GM12878 (cell line): ENCODE measurements around the gene PLD4. TPM values are rescaled to one million over a fixed set of nuclear protein-coding genes. Genes with fewer than 3 reads are reported as not detected.

ENCODE experiments used
- ATAC-seq: fragments of 200-7000 bp; cut with Tn5 transposase; 3 replicates; pipeline ENCODE4 v1.9.1; 2020; ENCODE audit warnings: mild to moderate bottlenecking, moderate library complexity
- BruUV-seq: library from RNA; stranded (reverse); fragments of 400-500 nt; replicated peaks from 2 replicates; lab custom pipeline; 2021; lab: Mats Ljungman, UMichigan
- CTCF ChIA-PET: fragments of 300-600 bp; sonication (Branson Sonifier 250); formaldehyde crosslinking; extraction: SDS; loops from one replicate; lab custom pipeline; 2021; ENCODE audit warnings: inconsistent platforms; lab: Yijun Ruan, JAX
- POLR2A ChIA-PET: fragments of 350-600 bp; formaldehyde crosslinking; extraction: SDS; loops from one replicate; lab custom pipeline; 2021; ENCODE audit warnings: inconsistent platforms; lab: Charles Lee
- RAD21 ChIA-PET: fragments of 300-600 bp; sonication (Branson Sonifier 250); formaldehyde crosslinking; loops from one replicate; lab custom pipeline; 2023; ENCODE audit warnings: antibody characterized with exemption; ENCODE audit not compliant: unreplicated experiment; lab: Charles Lee
- SMC1A ChIA-PET: fragments of 300-600 bp; sonication (Branson Sonifier 250); formaldehyde crosslinking; loops from one replicate; lab custom pipeline; 2023; ENCODE audit not compliant: unreplicated experiment, uncharacterized antibody; lab: Charles Lee
- DNase-seq: peaks from one replicate; pipeline ENCODE4 v3.0.0-alpha.2; 2011; ENCODE audit warnings: low read depth, low spot score
- FAIRE-seq: peaks from 3 replicates; lab custom pipeline; 2011; peaks lifted over from hg19 to GRCh38; lab: Jason Lieb, UNC
- H2AFZ ChIP-seq: 2 replicates; pipeline ENCODE4 v1.6.0; 2011; ENCODE audit warnings: low read depth, low read length, control low read depth; ENCODE audit not compliant: control insufficient read depth
- H3K27ac ChIP-seq: 2 replicates; pipeline ENCODE4 v1.5.1; 2011; ENCODE audit warnings: control low read depth; ENCODE audit not compliant: control insufficient read depth, insufficient read depth
- H3K27me3 ChIP-seq, 2 experiments: replicated peaks in 1 of 2; 2 replicates each; pipeline versions ENCODE4 v1.6.0 to v1.6.1; 2011; ENCODE audit warnings: low read length in 1 of 2; ENCODE audit not compliant: control insufficient read depth in 2 of 2, insufficient read depth in 2 of 2
- H3K36me3 ChIP-seq, 2 experiments: 2 replicates each; pipeline ENCODE4 v1.5.1; 2011; ENCODE audit warnings: low read length in 1 of 2; ENCODE audit not compliant: control insufficient read depth in 2 of 2, insufficient read depth in 2 of 2
- H3K4me1 ChIP-seq: 2 replicates; pipeline ENCODE4 v1.6.1; 2011; ENCODE audit warnings: mild to moderate bottlenecking, low read length, moderate library complexity, mixed read lengths; ENCODE audit not compliant: control insufficient read depth, insufficient read depth
- H3K4me2 ChIP-seq: 2 replicates; pipeline ENCODE4 v1.6.0; 2011; ENCODE audit warnings: control low read depth; ENCODE audit not compliant: control insufficient read depth, insufficient read depth
- H3K4me3 ChIP-seq: fragments of 200-600 bp; sonication (generic); 2 replicates; pipeline ENCODE4 v1.5.1; 2016
- H3K79me2 ChIP-seq: 2 replicates; pipeline ENCODE4 v1.6.0; 2011; ENCODE audit warnings: low read length; ENCODE audit not compliant: control insufficient read depth, insufficient read depth
- H3K9ac ChIP-seq: 2 replicates; pipeline ENCODE4 v1.8.0; 2011; ENCODE audit warnings: low read length, control low read depth, mixed read lengths; ENCODE audit not compliant: control insufficient read depth, insufficient read depth
- H3K9me3 ChIP-seq: replicated peaks from 3 replicates; pipeline ENCODE4 v1.5.1; 2011; ENCODE audit warnings: mild to moderate bottlenecking, low read length; ENCODE audit not compliant: control insufficient read depth, insufficient read depth
- H4K20me1 ChIP-seq: 2 replicates; pipeline ENCODE4 v1.6.0; 2011; ENCODE audit not compliant: control insufficient read depth, insufficient read depth
- ASH2L ChIP-seq: fragments of 300-600, 200-600 bp; sonication (generic); IDR thresholded peaks from 2 replicates; pipeline ENCODE4 v1.6.1; 2017; ENCODE audit warnings: low read depth, mild to moderate bottlenecking, borderline replicate concordance
- BCLAF1 ChIP-seq: fragments of 450-650 bp; IDR thresholded peaks from 2 replicates; pipeline ENCODE4 v1.6.1; 2017; ENCODE audit warnings: antibody characterized with exemption, mild to moderate bottlenecking, moderate library complexity
- BHLHE40 ChIP-seq, 2 experiments: fragments of 450-650 bp in 1 of 2; IDR thresholded peaks; 2 replicates each; pipeline ENCODE4 v1.6.1; 2011 to 2017; ENCODE audit warnings: low read depth in 2 of 2, borderline replicate concordance in 1 of 2, improper control_type of control experiment in 1 of 2, low read length in 1 of 2, mild to moderate bottlenecking in 1 of 2
- CREB1 ChIP-seq: IDR thresholded peaks from 2 replicates; pipeline ENCODE4 v1.6.1; 2012; ENCODE audit warnings: low read depth, mild to moderate bottlenecking, inconsistent platforms
- EED ChIP-seq: sonication (generic); IDR thresholded peaks from 2 replicates; pipeline ENCODE4 v1.6.1; 2016; ENCODE audit warnings: antibody characterized with exemption, low read depth
- EP300 ChIP-seq, 2 experiments: fragments of 150-350 bp in 1 of 2; IDR thresholded peaks; 2 replicates each; pipeline ENCODE4 v1.6.1; 2011 to 2012; ENCODE audit warnings: low read depth in 2 of 2, low read length in 2 of 2, borderline replicate concordance in 1 of 2, improper control_type of control experiment in 1 of 2, inconsistent platforms in 1 of 2; ENCODE audit not compliant: control insufficient read depth in 1 of 2
- FOXK2 ChIP-seq: fragments of 450-650 bp; IDR thresholded peaks from 2 replicates; pipeline ENCODE4 v1.6.1; 2017; ENCODE audit warnings: mild to moderate bottlenecking, moderate library complexity
- IKZF2 ChIP-seq, 2 experiments: fragments of 450-650 bp; IDR thresholded peaks; 2 replicates each; pipeline ENCODE4 v1.6.1; 2017; ENCODE audit warnings: mild to moderate bottlenecking in 2 of 2, moderate library complexity in 2 of 2
- MLLT1 ChIP-seq: fragments of 450-650 bp; IDR thresholded peaks from 2 replicates; pipeline ENCODE4 v1.6.1; 2016; ENCODE audit warnings: mild to moderate bottlenecking
- NR2C1 ChIP-seq: fragments of 450-650 bp; IDR thresholded peaks from 2 replicates; pipeline ENCODE4 v1.6.1; 2017; ENCODE audit warnings: antibody characterized with exemption, mild to moderate bottlenecking, moderate library complexity
- RAD21 ChIP-seq: IDR thresholded peaks from 2 replicates; pipeline ENCODE4 v1.6.1; 2011; ENCODE audit warnings: mild to moderate bottlenecking, low read depth, low read length, moderate library complexity; ENCODE audit not compliant: insufficient read depth
- RELA ChIP-seq: fragments of 450-650 bp; IDR thresholded peaks from 2 replicates; pipeline ENCODE4 v1.8.0; 2014; ENCODE audit warnings: borderline replicate concordance; ENCODE audit not compliant: partially characterized antibody
- RUNX3 ChIP-seq: IDR thresholded peaks from 2 replicates; pipeline ENCODE4 v1.6.1; 2012; ENCODE audit warnings: low read length, inconsistent platforms
- SMAD5 ChIP-seq: IDR thresholded peaks from 2 replicates; pipeline ENCODE4 v1.6.1; 2016; ENCODE audit warnings: antibody characterized with exemption, low read depth
- SP1 ChIP-seq: IDR thresholded peaks from one replicate; pipeline ENCODE4 v1.6.1; 2011; ENCODE audit warnings: low read depth, low read length
- STAT3 ChIP-seq: IDR thresholded peaks from 2 replicates; pipeline ENCODE4 v1.6.1; 2011; ENCODE audit warnings: low read depth, low read length, improper control_type of control experiment
- ZNF217 ChIP-seq: fragments of 450-650 bp; IDR thresholded peaks from 2 replicates; pipeline ENCODE4 v1.6.1; 2017; ENCODE audit warnings: antibody characterized with exemption, mild to moderate bottlenecking
- ZNF384 ChIP-seq: IDR thresholded peaks from 2 replicates; pipeline ENCODE4 v1.6.1; 2012; ENCODE audit warnings: low read depth, mild to moderate bottlenecking, low read length, improper control_type of control experiment, borderline replicate concordance
- WGBS: methylation state at CpG from one replicate; pipeline ENCODE4 v1.1.6; 2016; ENCODE audit warnings: low lambda C conversion rate; ENCODE audit not compliant: insufficient replicate concordance, insufficient coverage; ENCODE audit errors: missing lambda C conversion rate; 5-methylcytosine and 5-hydroxymethylcytosine counted together
- in situ Hi-C: fragments of 300-500 bp; cut with MboI; formaldehyde crosslinking; loops from 9 replicates; pipeline ENCODE4 v1.14.3; 2018; ENCODE audit warnings: mixed read lengths
- intact Hi-C: fragments of 100-400 bp; cut with micrococcal nuclease; formaldehyde crosslinking; loops from one replicate; pipeline ENCODE4 v1.14.2; 2022; ENCODE audit not compliant: unreplicated experiment
- polyA plus RNA-seq, 11 experiments: library from polyadenylated mRNA; depleted of rRNA in 4 of 11; unstranded in 6 of 11; stranded (reverse) in 5 of 11; fragments of >200 nt; fragmentation: Nextera tagmentation in 4 of 11; fragmentation: Illumina TruSeq in 1 of 11; extraction: Ambion mirVana in 4 of 11; extraction: Trizol in 1 of 11; gene quantifications; 1 replicate in 1 of 11; 2 replicates in 10 of 11; pipeline versions ENCODE4 v1.2.1 to v1.2.3, GENCODE V29; 2011 to 2016; ENCODE audit warnings: inconsistent platforms in 2 of 11, missing spikeins in 2 of 11, low read depth in 1 of 11
- total RNA-seq, 4 experiments: library from RNA; depleted of rRNA in 3 of 4; stranded (reverse); fragments of >200 nt in 3 of 4; fragmentation: Illumina TruSeq in 1 of 4; extraction: Trizol in 1 of 4; gene quantifications; 2 replicates each; pipeline versions ENCODE4 v1.2.1 to v1.2.3, GENCODE V29; 2013 to 2021

Gene PLD4
- total and polyA plus RNA-seq, 10 of the 15 experiments (the other 5 are each of a cell fraction or from before 2014, with no cell fraction given): 0.20 to 57.7 (median 9.9) TPM

GRCh38 chr14:104927432-104927816 is 2.7 kb downstream of the PLD4 start:
- peaks cover 48% of the 10 kb centered on the region for H3K4me1 ChIP-seq
- no peak overlapping the region for H3K27ac ChIP-seq
- peak overlapping the region; percentile 90 for H3K4me2 ChIP-seq
- in situ Hi-C loops (no loop called here), intact Hi-C loops (no loop called here)
- SMC1A ChIA-PET: no interaction called here
- H2AFZ ChIP-seq: no peak overlapping the region
- ATAC-seq: no peak
- RAD21 ChIA-PET: no interaction called here
- POLR2A ChIA-PET: no interaction called here
- H3K36me3 ChIP-seq: no peaks in the 10 kb centered on the region
- peaks cover 6% of the 10 kb centered on the region; the same call in 2 of the 3 replicates for H3K9me3 ChIP-seq
- H3K9ac ChIP-seq: no peak overlapping the region
- no peak for FAIRE-seq
- BruUV-seq: no TSS peak
- H4K20me1 ChIP-seq: no peaks in the 10 kb centered on the region; the same call in 1 of the 2 replicates
- 49% methylated on average over 10 of the region's 10 CpGs for WGBS
- 0 out of 2 replicates have a peak, but pooled peaks cover 2% of the 10 kb centered on the region for H3K79me2 ChIP-seq
- TF ChIP-seq BHLHE40 (IDR thresholded peaks at IDR 0.05; ENCODE audit: borderline replicate concordance in 1 of 2, low read depth in 2 of 2, low read length in 1 of 2): no peak
- TF ChIP-seq FOXK2: no peak
- no peak for TF ChIP-seq RELA
- no peak for TF ChIP-seq STAT3
- no peak for TF ChIP-seq MLLT1
- TF ChIP-seq NR2C1: no peak
- TF ChIP-seq RUNX3: no peak
- no peak for TF ChIP-seq ZNF384
- TF ChIP-seq IKZF2 (IDR thresholded peaks at IDR 0.05): no peak
- no peak for TF ChIP-seq EED
- no peak for TF ChIP-seq SMAD5
- TF ChIP-seq RAD21: no peak
- TF ChIP-seq BCLAF1: no peak
- TF ChIP-seq CREB1: no peak
- TF ChIP-seq ASH2L: no peak
- TF ChIP-seq EP300 (IDR thresholded peaks at IDR 0.05; ENCODE audit: borderline replicate concordance in 1 of 2, control insufficient read depth in 1 of 2, low read depth in 2 of 2, low read length in 2 of 2): no peak
- TF ChIP-seq SP1: no peak
- no peak for TF ChIP-seq ZNF217
- DNase-seq: no peak
- H3K4me3 ChIP-seq: no peak overlapping the region
- CTCF ChIA-PET: interaction anchor here (0.6 kb wide), 1 partner anchor 232 kb away, joined by 3 read pairs; no protein-coding TSS in a partner anchor
- H3K27me3 ChIP-seq: peaks cover 0 to 2% of the 10 kb centered on the region in 2 experiments; a peak in 2 of 4 replicates
